Common myeloid progenitor, CD34-positive (primary cell): ENCODE measurements around the gene DENND4A. TPM values are rescaled to one million over a fixed set of nuclear protein-coding genes. Genes with fewer than 3 reads are reported as not detected.

Experiments
- CTCF ChIA-PET: fragments of 350-600 bp; sonication (Branson Sonifier 250); formaldehyde crosslinking; loops from one replicate; lab custom pipeline; 2021; ENCODE audit warnings: antibody characterized with exemption; lab: Charles Lee
- POLR2A ChIA-PET: fragments of 350-600 bp; sonication (Branson Sonifier 250); formaldehyde crosslinking; loops from one replicate; lab custom pipeline; 2021; ENCODE audit warnings: antibody characterized with exemption; lab: Charles Lee
- DNase-seq, 3 donors: peaks; one replicate each; pipeline versions ENCODE4 v3.0.0 to v3.0.0-alpha.2; 2013
- H3K27ac ChIP-seq, 2 experiments: 1 replicate in 1 of 2; 2 replicates in 1 of 2; pipeline ENCODE4 v1.7.0; 2013; ENCODE audit warnings: inconsistent platforms in 2 of 2, low read length in 2 of 2, mild to moderate bottlenecking in 2 of 2, low read depth in 1 of 2, moderate library complexity in 1 of 2; ENCODE audit not compliant: severe bottlenecking in 2 of 2, insufficient read depth in 1 of 2, poor library complexity in 1 of 2
- H3K27me3 ChIP-seq, 5 experiments: replicated peaks in 2 of 5; 1 replicate in 3 of 5; 2 replicates in 2 of 5; pipeline versions ENCODE4 v1.6.1 to v1.7.0; 2013; ENCODE audit warnings: low read length in 4 of 5, mild to moderate bottlenecking in 2 of 5, moderate library complexity in 2 of 5, inconsistent platforms in 1 of 5; ENCODE audit not compliant: insufficient read depth in 5 of 5, control insufficient read depth in 4 of 5
- H3K36me3 ChIP-seq, 4 experiments: 1 replicate in 2 of 4; 2 replicates in 2 of 4; pipeline versions ENCODE4 v1.6.1 to v1.7.0; 2013; ENCODE audit warnings: low read length in 3 of 4, control low read depth in 1 of 4, mild to moderate bottlenecking in 1 of 4; ENCODE audit not compliant: control insufficient read depth in 4 of 4, insufficient read depth in 4 of 4
- H3K4me1 ChIP-seq, 4 experiments: 1 replicate in 3 of 4; 2 replicates in 1 of 4; pipeline versions ENCODE4 v1.6.1 to v1.7.1; 2013; ENCODE audit warnings: low read length in 3 of 4, mild to moderate bottlenecking in 3 of 4, control low read depth in 1 of 4, inconsistent platforms in 1 of 4, moderate library complexity in 1 of 4; ENCODE audit not compliant: control insufficient read depth in 4 of 4, insufficient read depth in 4 of 4; ENCODE audit errors: control extremely low read depth in 1 of 4
- H3K4me3 ChIP-seq, 7 experiments: 1 replicate in 4 of 7; 2 replicates in 3 of 7; pipeline versions ENCODE4 v1.5.1 to v1.7.0; 2013; ENCODE audit warnings: mild to moderate bottlenecking in 7 of 7, low read length in 6 of 7, moderate library complexity in 6 of 7, inconsistent platforms in 2 of 7, low read depth in 2 of 7, control low read depth in 1 of 7; ENCODE audit not compliant: insufficient read depth in 4 of 7, control insufficient read depth in 1 of 7; ENCODE audit errors: extremely low read depth in 1 of 7
- H3K9me3 ChIP-seq, 5 experiments: 1 replicate in 4 of 5; 2 replicates in 1 of 5; pipeline versions ENCODE4 v1.6.1 to v1.7.1; 2013; ENCODE audit warnings: low read length in 4 of 5, mild to moderate bottlenecking in 2 of 5, inconsistent platforms in 1 of 5, low read depth in 1 of 5, moderate library complexity in 1 of 5; ENCODE audit not compliant: control insufficient read depth in 4 of 5, insufficient read depth in 2 of 5; ENCODE audit errors: control extremely low read depth in 1 of 5
- WGBS: methylation state at CpG from one replicate; pipeline ENCODE4 v1.1.5; 2013; ENCODE audit not compliant: insufficient coverage; 5-methylcytosine and 5-hydroxymethylcytosine counted together
- polyA plus RNA-seq: library from polyadenylated mRNA; unstranded; fragments of 120-200 nt; gene quantifications from one replicate; pipeline ENCODE4 v1.2.1, GENCODE V29; 2013

DENND4A gene
- 34.0 TPM for polyA plus RNA-seq

DNA sequence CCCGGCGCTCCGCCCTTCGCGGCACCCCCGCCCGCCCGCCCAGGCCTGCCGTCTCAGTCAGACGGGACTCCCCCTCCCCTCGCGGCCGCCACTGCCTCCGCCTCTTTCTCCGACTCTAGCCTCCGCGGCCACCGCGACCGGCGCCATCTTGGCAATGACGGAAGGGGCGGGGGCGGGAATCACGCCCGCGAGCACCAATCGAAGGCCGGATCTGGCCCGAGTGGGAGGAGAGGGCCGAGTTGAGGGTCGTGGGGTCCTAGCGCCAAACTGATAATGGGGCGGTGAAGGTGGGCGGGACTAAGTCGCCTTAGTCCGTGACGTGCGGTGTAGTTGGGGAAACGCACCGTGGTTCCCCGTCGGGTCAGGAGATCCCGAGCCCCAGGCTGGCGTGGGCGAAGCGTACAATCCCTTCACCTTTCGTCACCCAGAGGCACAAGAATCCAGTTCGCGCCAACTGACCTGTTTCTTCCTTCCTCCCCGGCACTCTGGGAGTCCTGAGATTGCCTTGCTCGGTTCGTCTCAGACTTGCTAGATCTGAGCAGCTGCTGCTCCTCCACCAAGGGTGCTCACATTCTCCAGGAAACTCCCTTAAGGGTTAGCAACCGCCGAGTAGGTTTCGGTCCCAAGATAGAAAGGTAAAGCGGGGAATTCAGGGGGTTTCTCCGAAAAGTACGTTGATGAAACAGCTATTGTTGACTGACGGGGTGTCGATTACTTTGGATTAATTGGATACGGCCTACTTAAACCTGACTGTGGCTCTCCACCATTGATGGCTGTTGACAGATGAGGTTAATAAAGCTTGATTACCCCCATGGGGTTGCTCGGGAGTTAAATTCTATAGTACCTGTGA is at the start of gene DENND4A:
DENND4A (minus strand) TSS at position 156 of the 850 bp plus-strand sequence. CDS start 35,843 bp downstream, outside the sequence.
- Histone ChIP-seq H3K36me3 (no peaks in the 10 kb centered on the region), H3K9me3 (no peaks in the 10 kb centered on the region), H3K4me3 (peak within 1 kb of the TSS; percentile 78 to 99 (median 89)), H3K4me1 (peaks cover 27 to 55% (median 42%) of the 10 kb centered on the region in 4 experiments), H3K27me3 (no peaks in the 10 kb centered on the region), H3K27ac (peak within 1 kb of the TSS; percentile 96 to 97)
- ChIA-PET CTCF (interaction anchor here (1.0 to 1.7 kb wide), 6 partner anchors 10 to 51 kb away, joined by 3 to 6 read pairs (median 4); no protein-coding TSS in a partner anchor), POLR2A (interaction anchor here (0.9 to 1.5 kb wide), 3 partner anchors 12 to 26 kb away, joined by 3 to 5 read pairs (median 3); no protein-coding TSS in a partner anchor)
- peak; percentile 98 to 99 (median 99) for DNase-seq
- WGBS = under 1% methylated on average over 49 of the region's 63 CpGs

DNA sequence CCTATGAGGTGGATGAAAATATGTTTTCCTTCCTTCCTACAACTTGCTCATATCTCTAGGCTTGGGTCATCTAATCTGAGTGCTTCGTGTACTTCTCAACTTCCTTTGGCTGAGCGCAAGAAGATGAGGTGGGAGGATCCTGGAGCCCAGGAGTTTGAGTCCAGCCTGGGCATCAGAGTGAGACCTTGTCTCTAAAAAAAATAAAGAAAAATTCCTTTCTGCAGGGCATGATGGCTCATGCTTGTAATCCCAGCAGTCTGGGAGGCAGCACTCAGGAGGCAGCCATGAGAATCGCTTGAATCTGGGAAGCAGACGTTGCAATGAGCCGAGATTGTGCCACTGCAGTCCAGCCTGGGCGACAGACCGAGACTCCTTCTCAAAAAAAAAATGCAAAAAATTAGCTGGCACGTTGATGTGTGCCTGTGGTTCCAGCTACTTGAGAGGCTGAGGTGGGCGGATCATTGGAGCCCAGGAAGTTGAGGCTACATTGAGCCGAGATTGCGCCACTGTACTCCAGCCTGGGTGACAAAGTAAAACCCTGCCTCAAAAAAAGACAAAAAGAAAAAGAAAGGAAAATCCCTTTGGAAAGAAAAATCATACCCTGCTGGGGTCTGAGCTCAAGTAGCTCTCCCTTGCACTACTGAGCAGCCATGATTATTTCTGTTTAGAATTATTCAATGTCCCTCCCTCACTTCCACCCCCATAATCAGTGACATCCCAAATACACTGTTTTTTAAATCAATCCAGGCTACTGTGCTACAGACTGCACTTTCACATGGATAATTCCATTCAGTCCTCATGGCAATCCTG is 49.2 kb upstream of the DENND4A start:
- peaks cover 7 to 29% (median 12%) of the 10 kb centered on the region in 4 experiments for H3K4me1 ChIP-seq
- no peaks in the 10 kb centered on the region for H3K36me3 ChIP-seq
- ChIA-PET POLR2A (interaction anchor here (0.6 kb wide), 1 partner anchor 37 kb away, joined by 6 read pairs; no protein-coding TSS in a partner anchor), CTCF (interaction anchor here (0.6 to 2.2 kb wide), 3 partner anchors 9 to 87 kb away, joined by 3 to 8 read pairs (median 5); no protein-coding TSS in a partner anchor)
- 85% methylated on average over 10 of the region's 11 CpGs for WGBS
- no peaks in the 10 kb centered on the region for H3K9me3 ChIP-seq
- no peak overlapping the region for H3K27ac ChIP-seq
- no peak for DNase-seq
- peak overlapping the region in 1 of 7 experiments; percentile 6 for H3K4me3 ChIP-seq
- H3K27me3 ChIP-seq = no peaks in the 10 kb centered on the region

DNA sequence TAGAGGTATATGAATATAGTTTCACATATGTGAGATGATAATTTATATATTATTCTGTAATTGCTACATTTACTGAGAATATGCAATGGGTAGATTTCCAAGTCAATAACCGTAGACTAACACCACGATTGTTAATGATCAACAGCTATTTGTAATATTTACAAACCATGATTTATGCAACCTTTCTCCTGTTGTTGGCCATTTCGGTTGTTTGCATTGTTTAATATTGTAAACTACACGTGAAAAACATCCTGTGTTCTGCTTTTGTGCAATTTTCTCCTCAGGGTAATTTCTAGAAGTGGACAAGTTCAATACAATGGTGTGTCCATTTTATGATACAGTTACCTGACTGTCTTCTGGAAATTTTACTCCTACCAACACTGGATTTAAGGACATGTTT is 47.9 kb upstream of the DENND4A start:
- no peak overlapping the region for H3K27ac ChIP-seq
- POLR2A ChIA-PET = no interaction called here

DNA sequence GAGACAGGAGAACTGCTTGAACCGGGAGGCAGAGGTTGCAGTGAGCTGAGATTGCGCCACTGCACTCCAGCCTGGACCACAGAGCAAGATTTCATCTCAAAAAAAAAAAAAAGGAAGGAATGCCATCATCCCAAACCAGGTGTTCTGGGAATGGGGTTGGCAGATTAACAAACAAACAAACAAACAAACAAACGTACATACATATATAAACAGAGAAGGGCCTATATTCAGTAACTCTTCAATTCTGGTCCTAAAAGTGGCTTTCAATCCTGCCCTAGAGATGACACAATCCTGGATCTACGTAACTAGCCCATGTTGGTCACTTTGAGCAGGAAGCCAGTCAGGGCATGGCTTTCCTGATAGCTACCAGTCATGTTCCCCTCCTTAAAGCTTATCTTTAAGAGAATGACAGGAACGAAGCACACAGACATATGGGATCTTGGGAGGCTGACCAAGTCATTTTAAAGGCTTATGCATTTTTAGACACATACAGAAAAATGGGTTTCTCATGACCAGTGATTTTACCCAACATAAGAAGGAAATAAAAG is 47.3 kb upstream of the DENND4A start:
- peak overlapping the region in 1 of 7 experiments; percentile 5 for H3K4me3 ChIP-seq
- no peaks in the 10 kb centered on the region for H3K27me3 ChIP-seq
- ChIA-PET CTCF (no interaction called here), POLR2A (no interaction called here)
- no peaks in the 10 kb centered on the region for H3K36me3 ChIP-seq
- DNase-seq = peak in 2 of 3 donors; percentile 41 to 51
- H3K9me3 ChIP-seq = no peaks in the 10 kb centered on the region
- WGBS = 76% methylated on average over 4 of the region's 5 CpGs
- no peak overlapping the region for H3K27ac ChIP-seq
- H3K4me1 ChIP-seq = peaks cover 12 to 46% (median 31%) of the 10 kb centered on the region in 4 experiments

More for the DNA sequence above, 47.9 kb upstream of the DENND4A start:
- H3K36me3 ChIP-seq = no peaks in the 10 kb centered on the region
- no peaks in the 10 kb centered on the region for H3K27me3 ChIP-seq
- WGBS = no CpG with 5 or more reads among the region's 4 CpGs
- H3K4me1 ChIP-seq = peaks cover 9 to 41% (median 25%) of the 10 kb centered on the region in 4 experiments
- H3K9me3 ChIP-seq = no peaks in the 10 kb centered on the region
- DNase-seq = no peak
- CTCF ChIA-PET = no interaction called here
- H3K4me3 ChIP-seq = no peak overlapping the region

DNA sequence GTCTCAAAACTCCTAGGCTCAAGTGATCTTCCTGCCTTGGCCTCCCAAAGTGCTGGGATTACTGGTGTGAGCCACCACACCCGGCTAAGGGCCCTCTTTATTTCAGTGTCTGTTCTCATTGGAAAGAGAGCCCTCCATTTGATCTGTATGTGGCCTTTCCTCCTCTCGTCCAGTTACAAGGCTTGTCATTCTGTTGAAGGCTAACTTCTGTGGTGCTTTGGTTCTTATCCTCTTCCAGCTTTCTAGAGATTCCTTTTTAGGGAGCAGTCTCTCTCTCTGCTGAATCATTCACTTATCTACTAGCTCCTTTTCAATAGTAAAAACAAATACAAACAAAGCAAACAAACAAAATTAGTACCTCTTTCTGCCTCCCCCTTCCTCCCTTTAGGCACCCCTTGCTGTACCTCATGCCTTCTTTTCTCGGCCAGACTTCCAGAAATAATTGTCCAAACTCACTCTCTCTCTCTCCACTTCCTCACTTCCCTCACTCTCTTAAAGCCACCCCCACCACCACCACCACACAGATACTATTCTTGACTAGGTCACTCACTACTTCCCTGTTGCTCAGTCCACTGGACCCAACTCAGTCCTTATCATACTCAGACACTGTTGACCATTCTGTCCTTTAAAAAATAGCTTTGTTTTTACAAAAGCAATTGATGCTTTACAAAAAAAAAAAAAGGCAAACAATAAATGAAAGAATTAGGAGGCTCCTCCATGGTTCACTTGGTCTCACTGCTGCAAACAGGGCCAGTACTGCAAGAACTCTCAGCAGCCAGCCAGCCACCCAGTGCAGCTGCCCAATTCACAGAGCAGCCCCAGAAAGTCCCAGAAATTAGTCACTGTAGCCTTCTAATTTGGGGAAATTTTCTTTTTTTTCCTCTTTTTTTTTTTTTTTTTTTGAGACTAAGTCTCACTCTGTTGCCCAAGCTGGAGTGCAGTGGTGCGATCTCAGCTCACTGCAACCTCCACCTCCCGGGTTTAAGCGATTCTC is 45.5 kb upstream of the DENND4A start:
- CTCF ChIA-PET = interaction anchor here (0.7 to 2.1 kb wide), 10 partner anchors 13 to 243 kb away, joined by 3 to 12 read pairs (median 4); partner anchors contain the start of genes DENND4A and RAB11A
- WGBS = 69% methylated on average over 4 of the region's 6 CpGs
- POLR2A ChIA-PET = interaction anchor here (0.6 kb wide), 2 partner anchors 31 to 41 kb away, joined by 3 to 4 read pairs; no protein-coding TSS in a partner anchor

More for the DNA sequence above, 45.5 kb upstream of the DENND4A start:
- no peaks in the 10 kb centered on the region for H3K9me3 ChIP-seq
- H3K27me3 ChIP-seq = no peaks in the 10 kb centered on the region
- H3K27ac ChIP-seq = peak overlapping the region in 1 of 2 experiments; percentile 63
- H3K4me3 ChIP-seq = peak overlapping the region in 1 of 7 experiments; percentile 32
- DNase-seq = peak in 1 of 3 donors; percentile 52
- peaks cover 27 to 65% (median 49%) of the 10 kb centered on the region in 4 experiments for H3K4me1 ChIP-seq
- no peaks in the 10 kb centered on the region for H3K36me3 ChIP-seq
